H1 (cell line): ENCODE measurements around the gene ERC1. TPM values are rescaled to one million over a fixed set of nuclear protein-coding genes. Genes with fewer than 3 reads are reported as not detected.

ENCODE experiments used
- CTCF ChIA-PET: fragments of 300-600 bp; sonication (Branson Sonifier 250); formaldehyde crosslinking; loops from one replicate; lab custom pipeline; 2021; ENCODE audit not compliant: partially characterized antibody; lab: Charles Lee
- POLR2A ChIA-PET: fragments of 300-600 bp; sonication (Branson Sonifier 250); formaldehyde crosslinking; loops from one replicate; lab custom pipeline; 2021; ENCODE audit warnings: inconsistent platforms; ENCODE audit not compliant: partially characterized antibody; lab: Charles Lee
- DNase-seq, 2 experiments: peaks; one replicate each; pipeline versions ENCODE4 v3.0.0 to v3.0.0-alpha.2; 2010 to 2022; ENCODE audit warnings: low spot score in 2 of 2, low read depth in 1 of 2, mixed read lengths in 1 of 2
- FAIRE-seq: peaks from 2 replicates; lab custom pipeline; 2011; peaks lifted over from hg19 to GRCh38; lab: Jason Lieb, UNC
- H2AFZ ChIP-seq: 2 replicates; pipeline ENCODE4 v1.8.1; 2012; ENCODE audit warnings: low read length, inconsistent platforms
- H2AK5ac ChIP-seq: 2 replicates; pipeline ENCODE4 v1.6.1; 2013; ENCODE audit warnings: low read depth, low read length
- H2BK120ac ChIP-seq: replicated peaks from 2 replicates; pipeline ENCODE3; 2013; ENCODE audit warnings: low read depth, low read length, inconsistent platforms
- H2BK12ac ChIP-seq: 2 replicates; pipeline ENCODE4 v1.6.1; 2013; ENCODE audit warnings: low read depth, low read length
- H2BK15ac ChIP-seq: 2 replicates; pipeline ENCODE4 v1.6.1; 2013; ENCODE audit warnings: low read length
- H2BK20ac ChIP-seq: 2 replicates; pipeline ENCODE4 v1.6.1; 2013; ENCODE audit warnings: low read length
- H2BK5ac ChIP-seq: 2 replicates; pipeline ENCODE4 v1.6.1; 2013; ENCODE audit warnings: low read depth, low read length
- H3K14ac ChIP-seq: 2 replicates; pipeline ENCODE4 v1.6.1; 2013; ENCODE audit warnings: inconsistent platforms; ENCODE audit not compliant: insufficient read length
- H3K18ac ChIP-seq: 2 replicates; pipeline ENCODE4 v1.6.1; 2013; ENCODE audit warnings: low read length; ENCODE audit errors: extremely low read depth
- H3K23ac ChIP-seq: 2 replicates; pipeline ENCODE4 v1.6.1; 2013; ENCODE audit warnings: inconsistent platforms; ENCODE audit not compliant: insufficient read length
- H3K23me2 ChIP-seq: 2 replicates; pipeline ENCODE4 v1.6.1; 2013; ENCODE audit warnings: low read depth, low read length
- H3K27ac ChIP-seq: 2 replicates; pipeline ENCODE4 v1.6.1; 2011; ENCODE audit warnings: low read depth, low read length, inconsistent platforms
- H3K27me3 ChIP-seq, 4 experiments: replicated peaks in 1 of 4; 1 replicate in 1 of 4; 2 replicates in 3 of 4; pipeline versions ENCODE4 v1.6.1 to v1.8.1; 2011 to 2013; ENCODE audit warnings: low read length in 3 of 4, mild to moderate bottlenecking in 3 of 4, inconsistent platforms in 2 of 4, mixed read lengths in 2 of 4, moderate library complexity in 1 of 4; ENCODE audit not compliant: control insufficient read depth in 3 of 4, insufficient read depth in 3 of 4; ENCODE audit errors: extremely low read depth in 1 of 4
- H3K36me3 ChIP-seq, 4 experiments: 2 replicates each; pipeline versions ENCODE4 v1.6.1 to v1.8.1; 2011 to 2013; ENCODE audit warnings: mild to moderate bottlenecking in 4 of 4, low read length in 3 of 4, moderate library complexity in 2 of 4, control low read depth in 1 of 4, inconsistent platforms in 1 of 4; ENCODE audit not compliant: insufficient read depth in 4 of 4, control insufficient read depth in 2 of 4
- H3K4ac ChIP-seq: replicated peaks from 2 replicates; pipeline ENCODE3; 2013; ENCODE audit warnings: low read length, low read depth, mixed read lengths, inconsistent platforms; ENCODE audit not compliant: insufficient read length
- H3K4me1 ChIP-seq, 4 experiments: replicated peaks in 1 of 4; 1 replicate in 1 of 4; 2 replicates in 3 of 4; pipeline versions ENCODE4 v1.6.1 to v1.8.1; 2011 to 2013; ENCODE audit warnings: low read length in 3 of 4, inconsistent platforms in 2 of 4, mixed read lengths in 1 of 4; ENCODE audit not compliant: insufficient read depth in 4 of 4, control insufficient read depth in 3 of 4
- H3K4me2 ChIP-seq, 2 experiments: 2 replicates each; pipeline versions ENCODE4 v1.6.1 to v1.8.1; 2011 to 2013; ENCODE audit warnings: low read depth in 2 of 2, low read length in 2 of 2, control low read depth in 1 of 2, inconsistent platforms in 1 of 2, mild to moderate bottlenecking in 1 of 2; ENCODE audit not compliant: insufficient read depth in 1 of 2
- H3K4me3 ChIP-seq, 4 experiments: fragments of 200-600, 300-600 bp in 1 of 4; sonication (generic), shearing (Covaris generic), sonication (Bioruptor Twin) in 1 of 4; 2 replicates each; pipeline versions ENCODE4 v1.5.1 to v1.8.1; 2011 to 2016; ENCODE audit warnings: low read length in 4 of 4, low read depth in 3 of 4, control low read depth in 2 of 4, inconsistent platforms in 2 of 4, mild to moderate bottlenecking in 2 of 4, mixed read lengths in 1 of 4, moderate library complexity in 1 of 4; ENCODE audit not compliant: insufficient read depth in 2 of 4; ENCODE audit errors: extremely low read depth in 1 of 4
- H3K56ac ChIP-seq: replicated peaks from 2 replicates; pipeline ENCODE3; 2013; ENCODE audit warnings: low read depth, mild to moderate bottlenecking, mixed read lengths, low read length, inconsistent platforms; ENCODE audit not compliant: insufficient read length
- H3K79me1 ChIP-seq: 2 replicates; pipeline ENCODE4 v1.6.1; 2013; ENCODE audit warnings: low read depth, low read length, control low read depth
- H3K79me2 ChIP-seq, 2 experiments: 2 replicates each; pipeline versions ENCODE4 v1.6.1 to v1.8.1; 2012 to 2013; ENCODE audit warnings: low read length in 2 of 2, mild to moderate bottlenecking in 2 of 2, inconsistent platforms in 1 of 2; ENCODE audit not compliant: insufficient read depth in 2 of 2, control insufficient read depth in 1 of 2
- H3K9ac ChIP-seq, 4 experiments: replicated peaks in 1 of 4; 1 replicate in 1 of 4; 2 replicates in 3 of 4; pipeline versions ENCODE4 v1.6.1 to v1.8.1; 2011 to 2013; ENCODE audit warnings: low read depth in 3 of 4, low read length in 3 of 4, control low read depth in 2 of 4, mild to moderate bottlenecking in 2 of 4, moderate library complexity in 2 of 4, inconsistent platforms in 1 of 4; ENCODE audit errors: extremely low read depth in 1 of 4
- H3K9me3 ChIP-seq, 2 experiments: 2 replicates each; pipeline versions ENCODE4 v1.6.1 to v1.8.1; 2012 to 2013; ENCODE audit warnings: mild to moderate bottlenecking in 2 of 2, moderate library complexity in 2 of 2, control low read depth in 1 of 2, inconsistent platforms in 1 of 2, low read depth in 1 of 2, low read length in 1 of 2, mixed read lengths in 1 of 2; ENCODE audit not compliant: insufficient read depth in 2 of 2
- H4K20me1 ChIP-seq, 2 experiments: replicated peaks in 1 of 2; 2 replicates each; pipeline versions ENCODE3 to v1.8.1; 2011 to 2013; ENCODE audit warnings: inconsistent platforms in 2 of 2, low read length in 2 of 2, mild to moderate bottlenecking in 1 of 2; ENCODE audit not compliant: insufficient read depth in 2 of 2, control insufficient read depth in 1 of 2
- H4K5ac ChIP-seq: 2 replicates; pipeline ENCODE4 v1.6.1; 2013; ENCODE audit warnings: low read length, low read depth, mixed read lengths, inconsistent platforms; ENCODE audit not compliant: insufficient read length
- H4K8ac ChIP-seq: 2 replicates; pipeline ENCODE4 v1.8.0; 2013; ENCODE audit warnings: mild to moderate bottlenecking, moderate library complexity, low read length, inconsistent platforms; ENCODE audit not compliant: insufficient read depth; ENCODE audit errors: extremely low read depth
- H4K91ac ChIP-seq: replicated peaks from 2 replicates; pipeline ENCODE3; 2013; ENCODE audit warnings: low read length, mixed read lengths, inconsistent platforms; ENCODE audit not compliant: insufficient read length
- ASH2L ChIP-seq: fragments of 200-600, 300-600 bp; sonication (generic); IDR thresholded peaks from one replicate; pipeline ENCODE4 v1.7.1; 2017; ENCODE audit warnings: low read length
- CTBP2 ChIP-seq: IDR thresholded peaks from 2 replicates; pipeline ENCODE4 v1.7.0; 2011; ENCODE audit warnings: borderline replicate concordance, mild to moderate bottlenecking, moderate library complexity, mixed read lengths, low read length; ENCODE audit not compliant: insufficient read depth, insufficient read length
- JUN ChIP-seq: IDR thresholded peaks from 2 replicates; pipeline ENCODE4 v1.6.1; 2011; ENCODE audit warnings: low read depth, mild to moderate bottlenecking, improper control_type of control experiment, low read length
- PHF8 ChIP-seq: fragments of 200-600 bp; sonication (generic); conservative IDR thresholded peaks from 2 replicates; pipeline ENCODE4 v1.7.1; 2012; ENCODE audit warnings: low read depth, mild to moderate bottlenecking, inconsistent platforms, low read length, moderate library complexity
- POU5F1 ChIP-seq: IDR thresholded peaks from 2 replicates; pipeline ENCODE4 v1.6.1; 2011; ENCODE audit warnings: low read depth, mild to moderate bottlenecking, low read length, moderate library complexity
- RAD21 ChIP-seq, 2 experiments: IDR thresholded peaks in 1 of 2; conservative IDR thresholded peaks in 1 of 2; 2 replicates each; pipeline ENCODE4 v1.6.1; 2011; ENCODE audit warnings: low read depth in 2 of 2, low read length in 2 of 2, improper control_type of control experiment in 1 of 2, inconsistent platforms in 1 of 2, mild to moderate bottlenecking in 1 of 2, moderate library complexity in 1 of 2
- RBBP5 ChIP-seq: IDR thresholded peaks from 2 replicates; pipeline ENCODE4 v1.7.1; 2012; ENCODE audit warnings: low read depth, mild to moderate bottlenecking, inconsistent platforms, low read length, moderate library complexity, borderline replicate concordance
- RFX5 ChIP-seq: IDR thresholded peaks from 2 replicates; pipeline ENCODE4 v1.6.1; 2011; ENCODE audit warnings: low read depth, low read length, improper control_type of control experiment, borderline replicate concordance
- SP4 ChIP-seq: IDR thresholded peaks from 2 replicates; pipeline ENCODE4 v1.6.1; 2012; ENCODE audit warnings: low read length, inconsistent platforms
- SUZ12 ChIP-seq: fragments of 200-600 bp; sonication (generic); IDR thresholded peaks from 2 replicates; pipeline ENCODE4 v1.6.1; 2012; ENCODE audit warnings: mild to moderate bottlenecking, inconsistent platforms, low read length, moderate library complexity, mixed read lengths
- TAF1 ChIP-seq: IDR thresholded peaks from 2 replicates; pipeline ENCODE4 v1.6.1; 2011; ENCODE audit warnings: mild to moderate bottlenecking, low read depth, low read length
- WGBS, 2 experiments: shearing (Covaris generic) in 1 of 2; methylation state at CpG; one replicate each; pipeline versions ENCODE4 v1.1.6 to v1.1.7; 2013 to 2015; ENCODE audit warnings: low lambda C conversion rate in 2 of 2, mixed read lengths in 2 of 2, inconsistent platforms in 1 of 2, low coverage in 1 of 2, missing lambda C conversion rate in 1 of 2; ENCODE audit not compliant: insufficient replicate concordance in 2 of 2, insufficient coverage in 1 of 2, insufficient read length in 1 of 2; ENCODE audit errors: extremely low coverage in 1 of 2, missing lambda C conversion rate in 1 of 2; 5-methylcytosine and 5-hydroxymethylcytosine counted together
- polyA plus RNA-seq, 7 experiments: library from polyadenylated mRNA; depleted of rRNA in 3 of 7; stranded (reverse) in 5 of 7; unstranded in 2 of 7; fragments of >200 nt in 5 of 7; fragments of 200-250 nt in 2 of 7; gene quantifications; 1 replicate in 5 of 7; 2 replicates in 1 of 7; 4 replicates in 1 of 7; pipeline versions ENCODE4 v1.2.1 to v1.2.3, GENCODE V29; 2011 to 2013; ENCODE audit warnings: missing spikeins in 2 of 7, mixed read lengths in 2 of 7
- total RNA-seq: library from RNA; stranded (reverse); fragmentation: NEBNext Ultra II Directional; extraction: Animal tissue kit (Norgen Biotek cat#: 25700); gene quantifications from 2 replicates; pipeline ENCODE4 v1.2.1, GENCODE V29; 2021

The ERC1 gene
- total and polyA plus RNA-seq, 2 of the 8 experiments (the other 6 are each of a cell fraction or from before 2014, with no cell fraction given): 7.8 to 45.7 TPM

DNA sequence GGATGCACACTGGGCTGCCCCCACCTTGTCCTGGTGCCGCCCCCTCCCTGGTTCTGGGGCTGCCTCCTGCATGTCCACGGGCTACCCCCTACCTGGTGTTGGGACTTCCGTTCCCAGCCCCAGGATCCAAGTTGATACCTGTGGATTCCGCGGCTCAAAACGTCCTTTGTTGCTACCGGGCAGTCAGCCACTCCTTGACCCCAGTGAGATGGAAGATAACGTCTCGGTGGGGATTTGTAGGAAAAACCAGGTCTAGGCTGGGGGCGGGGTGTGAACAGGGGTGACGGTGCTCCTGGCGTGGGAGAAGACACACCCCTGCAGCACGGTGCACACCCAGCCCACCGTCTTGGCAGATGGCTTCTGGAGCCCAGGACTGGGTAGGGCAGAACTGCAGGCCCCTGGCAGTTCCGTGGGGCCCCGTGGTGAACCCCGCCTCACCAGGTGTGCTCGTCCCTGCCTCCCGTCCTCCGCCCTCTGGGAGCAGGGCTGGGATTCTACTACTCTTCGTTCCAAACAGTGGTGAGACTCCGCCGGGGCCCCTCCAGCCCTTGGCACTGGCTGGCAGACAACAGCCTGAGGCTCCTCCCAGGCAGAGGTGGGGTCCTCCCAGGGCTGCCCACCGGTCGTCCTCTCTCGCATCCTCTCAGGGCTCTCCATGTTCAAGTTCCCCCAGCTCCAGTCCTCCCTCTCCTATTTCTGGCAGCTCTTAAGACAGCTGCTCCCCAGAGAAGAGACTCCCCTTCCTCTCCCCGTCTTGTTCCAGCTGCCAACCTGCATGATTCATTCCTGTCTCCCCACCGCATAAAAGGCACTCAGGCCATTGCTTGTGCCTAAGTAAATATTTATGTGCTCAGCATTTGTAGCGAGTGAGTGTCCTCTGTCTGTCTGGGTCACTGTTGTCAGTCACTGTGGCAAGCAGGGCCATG, 527.8 kb downstream of the ERC1 start:
- Histone ChIP-seq H2BK120ac (no peak overlapping the region), H3K56ac (no peak overlapping the region), H3K79me2 (no peaks in the 10 kb centered on the region), H2BK5ac (no peak overlapping the region), H2BK12ac (no peak overlapping the region), H4K20me1 (no peaks in the 10 kb centered on the region), H4K5ac (no peak overlapping the region), H4K8ac (no peak overlapping the region), H3K27ac (no peak overlapping the region), H2BK20ac (no peak overlapping the region), H3K27me3 (peaks cover 0 to 4% (median 2%) of the 10 kb centered on the region in 4 experiments; a peak in 2 of 7 replicates), H2BK15ac (peak overlapping the region; percentile 61; the same call in 1 of the 2 replicates), H4K91ac (no peak overlapping the region), H3K4ac (no peak overlapping the region), H3K9ac (no peak overlapping the region), H3K4me2 (no peak overlapping the region), H2AFZ (no peak overlapping the region), H3K23ac (no peak overlapping the region), H3K79me1 (no peaks in the 10 kb centered on the region), H3K23me2 (no peaks in the 10 kb centered on the region), H3K4me1 (peaks cover 0 to 9% (median 7%) of the 10 kb centered on the region in 4 experiments; a peak in 6 of 7 replicates), H3K18ac (peak overlapping the region; percentile 60; the same call in 1 of the 2 replicates), H3K4me3 (no peak overlapping the region), H3K14ac (no peak overlapping the region), H2AK5ac (no peak overlapping the region), H3K9me3 (peaks cover 0 to 2% of the 10 kb centered on the region in 2 experiments; a peak in 1 of 4 replicates), H3K36me3 (no peaks in the 10 kb centered on the region)
- no peak for FAIRE-seq
- WGBS, 2 experiments: 84% methylated on average over 28 of the region's 29 CpGs; no CpG with 5 or more reads in 1 of the 2 experiments
- DNase-seq: no peak
- CTCF ChIA-PET: interaction anchor here (0.6 to 5.2 kb wide), 21 partner anchors 10 to 503 kb away, joined by 3 to 88 read pairs (median 4); no protein-coding TSS in a partner anchor
- POLR2A ChIA-PET: interaction anchor here (0.9 kb wide), 1 partner anchor 73 kb away, joined by 3 read pairs; no protein-coding TSS in a partner anchor
- TF ChIP-seq RAD21 (IDR thresholded peaks at IDR 0.05 in 1 of 2, conservative IDR thresholded peaks at IDR 0.05 in 1 of 2; ENCODE audit: low read depth in 2 of 2, low read length in 2 of 2): no peak
- TF ChIP-seq ASH2L: no peak
- TF ChIP-seq SP4: no peak
- TF ChIP-seq JUN: no peak
- TF ChIP-seq CTBP2: no peak
- TF ChIP-seq PHF8: no peak
- no peak for TF ChIP-seq POU5F1
- no peak for TF ChIP-seq RBBP5
- TF ChIP-seq SUZ12: no peak
- TF ChIP-seq RFX5: no peak
- no peak for TF ChIP-seq TAF1
